SU-DHL-6 (cell line): ENCODE data around the gene CHRM2.

Experiments used
- H2AFZ ChIP-seq: fragments of 200-600 bp; sonication (generic); 2 replicates; pipeline ENCODE4 v1.6.1; 2014; ENCODE audit warnings: low read depth, mild to moderate bottlenecking, moderate library complexity, mixed read lengths, antibody characterized with exemption, low read length; ENCODE audit not compliant: severe bottlenecking
- H3F3A ChIP-seq: fragments of 200-600 bp; shearing (Covaris generic); 2 replicates; pipeline ENCODE4 v1.6.0; 2016; ENCODE audit warnings: antibody characterized with exemption, mild to moderate bottlenecking; ENCODE audit not compliant: insufficient read depth
- H3K27ac ChIP-seq: fragments of 200-600 bp; sonication (generic); 2 replicates; pipeline ENCODE4 v1.5.1; 2016; ENCODE audit warnings: low read depth, mild to moderate bottlenecking, low read length, moderate library complexity, mixed read lengths
- H3K27me3 ChIP-seq: fragments of 200-600 bp; sonication (generic), shearing (Covaris generic); 2 replicates; pipeline ENCODE4 v1.6.0; 2014; ENCODE audit warnings: mild to moderate bottlenecking, low read length
- H3K36me3 ChIP-seq: fragments of 200-600 bp; sonication (generic); 2 replicates; pipeline ENCODE4 v1.6.1; 2014; ENCODE audit warnings: mild to moderate bottlenecking, low read length, mixed read lengths
- H3K4me2 ChIP-seq: fragments of 300-600, 200-600 bp; shearing (Covaris generic), sonication (generic); 2 replicates; pipeline ENCODE4 v1.6.0; 2014; ENCODE audit warnings: low read length, low read depth, mild to moderate bottlenecking; ENCODE audit not compliant: poor library complexity, severe bottlenecking
- H3K4me3 ChIP-seq: fragments of 200-600 bp; sonication (generic); 2 replicates; pipeline ENCODE4 v1.5.1; 2014; ENCODE audit warnings: antibody characterized with exemption, low read length, mild to moderate bottlenecking, mixed read lengths; ENCODE audit not compliant: insufficient read depth, poor library complexity, severe bottlenecking
- H3K79me2 ChIP-seq: fragments of 200-600 bp; sonication (generic); 2 replicates; pipeline ENCODE4 v1.6.1; 2014; ENCODE audit warnings: mild to moderate bottlenecking, low read length, moderate library complexity; ENCODE audit not compliant: insufficient read depth
- H3K9ac ChIP-seq: fragments of 200-600 bp; sonication (generic); 2 replicates; pipeline ENCODE4 v1.7.0; 2014; ENCODE audit warnings: mild to moderate bottlenecking, low read length
- H3K9me2 ChIP-seq: fragments of 200-600 bp; sonication (generic); replicated peaks from 2 replicates; pipeline ENCODE4 v1.6.1; 2014; ENCODE audit warnings: low read length; ENCODE audit not compliant: insufficient read depth
- H3K9me3 ChIP-seq: fragments of 200-600 bp; sonication (generic); 2 replicates; pipeline ENCODE4 v1.6.1; 2014; ENCODE audit warnings: low read length, mixed read lengths; ENCODE audit not compliant: insufficient read depth
- H4K20me1 ChIP-seq: fragments of 200-600 bp; sonication (generic); 2 replicates; pipeline ENCODE4 v1.6.1; 2014; ENCODE audit warnings: low read depth, mild to moderate bottlenecking, antibody characterized with exemption, low read length, moderate library complexity, mixed read lengths
- EZH2phosphoT487 ChIP-seq: fragments of 200-600 bp; sonication (generic), shearing (Covaris generic); conservative IDR thresholded peaks from 2 replicates; pipeline ENCODE4 v1.6.1; 2018; ENCODE audit warnings: mild to moderate bottlenecking, antibody characterized with exemption, low read length, moderate library complexity, mixed read lengths
- TF ChIP-seq, protein P1 (sequence below): fragments of 200-600 bp; sonication (generic); IDR thresholded peaks from one replicate; pipeline ENCODE4 v1.5.1; 2017; ENCODE audit warnings: antibody characterized with exemption, mild to moderate bottlenecking, low read length, moderate library complexity; ENCODE audit not compliant: insufficient read depth, poor library complexity, severe bottlenecking

The CHRM2 gene

GRCh38 chr7:137040745-137041144 is 172.3 kb downstream of the CHRM2 start:
- no peaks in the 10 kb centered on the region for H3K36me3 ChIP-seq

DNA sequence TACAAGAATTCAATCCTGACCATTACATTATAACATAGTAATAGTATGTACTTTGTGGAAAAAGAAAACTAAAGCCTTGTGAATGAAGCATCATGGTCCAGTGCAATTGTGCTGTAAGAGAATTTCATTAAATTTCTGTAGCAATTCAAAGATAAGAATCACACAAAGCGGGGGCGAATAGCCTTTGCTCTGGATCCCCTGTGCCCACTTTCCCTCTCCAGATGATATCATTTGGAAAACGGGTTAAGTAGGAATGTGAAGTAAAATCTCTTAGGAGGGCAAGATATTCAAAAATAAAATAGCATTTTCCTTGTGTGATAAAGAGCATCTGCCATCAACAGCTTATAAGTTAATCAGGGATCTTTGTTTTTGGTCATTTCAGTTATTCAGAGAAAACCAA is 177.1 kb downstream of the CHRM2 start:
- no peak overlapping the region for H2AFZ ChIP-seq

More at GRCh38 chr7:137040745-137041144, 172.3 kb downstream of the CHRM2 start:
- H3K27me3 ChIP-seq: no peaks in the 10 kb centered on the region
- H3K9ac ChIP-seq: no peak overlapping the region
- no peaks in the 10 kb centered on the region for H3K9me3 ChIP-seq
- H3K4me3 ChIP-seq: no peak overlapping the region
- no peaks in the 10 kb centered on the region for H3K79me2 ChIP-seq
- H3F3A ChIP-seq: no peaks in the 10 kb centered on the region
- H3K27ac ChIP-seq: no peak overlapping the region
- H3K9me2 ChIP-seq: no peaks in the 10 kb centered on the region
- H2AFZ ChIP-seq: no peak overlapping the region
- TF ChIP-seq, protein P1, sequence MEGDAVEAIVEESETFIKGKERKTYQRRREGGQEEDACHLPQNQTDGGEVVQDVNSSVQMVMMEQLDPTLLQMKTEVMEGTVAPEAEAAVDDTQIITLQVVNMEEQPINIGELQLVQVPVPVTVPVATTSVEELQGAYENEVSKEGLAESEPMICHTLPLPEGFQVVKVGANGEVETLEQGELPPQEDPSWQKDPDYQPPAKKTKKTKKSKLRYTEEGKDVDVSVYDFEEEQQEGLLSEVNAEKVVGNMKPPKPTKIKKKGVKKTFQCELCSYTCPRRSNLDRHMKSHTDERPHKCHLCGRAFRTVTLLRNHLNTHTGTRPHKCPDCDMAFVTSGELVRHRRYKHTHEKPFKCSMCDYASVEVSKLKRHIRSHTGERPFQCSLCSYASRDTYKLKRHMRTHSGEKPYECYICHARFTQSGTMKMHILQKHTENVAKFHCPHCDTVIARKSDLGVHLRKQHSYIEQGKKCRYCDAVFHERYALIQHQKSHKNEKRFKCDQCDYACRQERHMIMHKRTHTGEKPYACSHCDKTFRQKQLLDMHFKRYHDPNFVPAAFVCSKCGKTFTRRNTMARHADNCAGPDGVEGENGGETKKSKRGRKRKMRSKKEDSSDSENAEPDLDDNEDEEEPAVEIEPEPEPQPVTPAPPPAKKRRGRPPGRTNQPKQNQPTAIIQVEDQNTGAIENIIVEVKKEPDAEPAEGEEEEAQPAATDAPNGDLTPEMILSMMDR: no peak
- TF ChIP-seq EZH2phosphoT487: no peak
- no peak overlapping the region for H3K4me2 ChIP-seq
- no peaks in the 10 kb centered on the region for H4K20me1 ChIP-seq

DNA sequence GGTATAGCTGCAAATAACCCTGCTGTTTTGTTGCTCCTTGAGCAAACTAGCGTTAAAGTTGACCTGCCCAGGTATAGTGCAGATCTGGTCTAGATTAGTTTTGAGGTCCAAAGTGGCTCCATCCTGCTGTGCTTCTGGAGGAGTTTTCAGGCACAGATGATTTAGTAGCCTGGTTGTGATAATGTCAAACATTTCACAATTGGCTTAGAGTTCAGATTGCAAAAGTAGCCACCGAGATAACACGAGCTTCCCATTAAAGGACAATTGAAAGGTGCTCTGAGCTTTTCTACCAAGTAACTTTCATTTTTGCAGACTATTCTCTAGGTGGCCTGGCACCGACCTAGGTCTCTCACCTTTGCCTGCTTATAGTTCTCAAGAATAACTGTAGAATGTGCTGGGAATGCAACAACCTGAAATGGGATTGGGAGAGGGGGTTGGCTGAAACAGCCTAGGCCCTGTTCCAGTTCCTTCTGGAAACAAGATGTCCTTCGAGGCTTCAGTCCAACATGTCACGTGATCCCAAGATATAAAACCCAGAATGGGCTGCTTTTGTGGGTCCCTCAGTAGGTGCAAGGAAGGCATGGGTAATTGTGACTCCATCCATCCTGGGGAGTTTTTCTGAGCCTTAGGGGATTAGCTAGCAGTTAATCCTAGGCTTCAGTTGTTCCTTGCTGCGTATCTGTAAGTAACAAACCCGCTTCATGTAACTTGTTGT is 201.0 kb downstream of the CHRM2 start:
- Histone ChIP-seq H3K4me2 (no peak overlapping the region), H3K9me2 (no peaks in the 10 kb centered on the region), H3K36me3 (no peaks in the 10 kb centered on the region), H2AFZ (no peak overlapping the region), H3F3A (no peaks in the 10 kb centered on the region), H3K27me3 (no peaks in the 10 kb centered on the region), H4K20me1 (no peaks in the 10 kb centered on the region), H3K27ac (no peak overlapping the region), H3K9ac (no peak overlapping the region), H3K4me3 (no peak overlapping the region), H3K9me3 (no peaks in the 10 kb centered on the region), H3K79me2 (no peaks in the 10 kb centered on the region)
- TF ChIP-seq, protein P1: no peak
- no peak for TF ChIP-seq EZH2phosphoT487

More for the DNA sequence above, 177.1 kb downstream of the CHRM2 start:
- H3K36me3 ChIP-seq: no peaks in the 10 kb centered on the region
- H3K4me3 ChIP-seq: no peak overlapping the region
- TF ChIP-seq, protein P1: no peak
- TF ChIP-seq EZH2phosphoT487: no peak
- no peaks in the 10 kb centered on the region for H3K9me2 ChIP-seq
- no peak overlapping the region for H3K9ac ChIP-seq
- no peaks in the 10 kb centered on the region for H3K79me2 ChIP-seq
- H3K27me3 ChIP-seq: no peaks in the 10 kb centered on the region
- no peak overlapping the region for H3K4me2 ChIP-seq
- no peaks in the 10 kb centered on the region for H4K20me1 ChIP-seq
- no peaks in the 10 kb centered on the region for H3F3A ChIP-seq
- H3K9me3 ChIP-seq: no peaks in the 10 kb centered on the region
- no peak overlapping the region for H3K27ac ChIP-seq
